ENCODE results near the gene KRTAP10-6. TPM values are rescaled to one million over a fixed set of nuclear protein-coding genes. Genes with fewer than 3 reads are reported as not detected.
A peak's percentile ranks its signal among the peaks of the same experiment; 100 is the strongest.
"Not testable (repeated sequence)": the region's sequence is repeated elsewhere in the genome, so short reads cannot be mapped to it uniquely, and the experiment has no call there.

Gene KRTAP10-6
- total and polyA plus RNA-seq, 4 donors = not detected

GRCh38 chr21:44564886-44565598 is 27.3 kb downstream of the KRTAP10-6 start:
- DNase-seq (no peak), ATAC-seq (ENCODE audit: low FRiP score) (no peak)
- intact Hi-C loops (cut with DNase I) = no loop called here
- no peaks in the 10 kb centered on the region for H3K36me3 ChIP-seq (ENCODE audit: control insufficient read depth in 1 of 2, insufficient read depth in 2 of 2, low read length in 1 of 2)
- H3K9me3 ChIP-seq (ENCODE audit: control insufficient read depth, low read length) = no peaks in the 10 kb centered on the region
- H3K4me3 ChIP-seq (ENCODE audit: low read length in 2 of 2) = no peak overlapping the region
- WGBS, 2 donors = 0 to 40% methylated on average over 1 of the region's 1 CpG
- no peaks in the 10 kb centered on the region for H3K27me3 ChIP-seq (ENCODE audit: control insufficient read depth in 1 of 2, insufficient read depth in 2 of 2, low read length in 1 of 2)
- H3K4me1 ChIP-seq (ENCODE audit: control insufficient read depth in 1 of 2, insufficient read depth in 2 of 2, low read length in 2 of 2) = no peaks in the 10 kb centered on the region
- no peak overlapping the region for H3K27ac ChIP-seq (ENCODE audit: low read depth in 1 of 2, low read length in 2 of 2)

- Histone ChIP-seq H3K27me3 (ENCODE audit: control insufficient read depth in 1 of 2, insufficient read depth in 2 of 2, low read length in 1 of 2) (no peaks in the 10 kb centered on the region), H3K4me3 (ENCODE audit: low read length in 2 of 2) (no peak overlapping the region), H3K36me3 (ENCODE audit: control insufficient read depth in 1 of 2, insufficient read depth in 2 of 2, low read length in 1 of 2) (no peaks in the 10 kb centered on the region), H3K4me1 (ENCODE audit: control insufficient read depth in 1 of 2, insufficient read depth in 2 of 2, low read length in 2 of 2) (no peaks in the 10 kb centered on the region), H3K9me3 (ENCODE audit: control insufficient read depth, low read length) (no peaks in the 10 kb centered on the region), H3K27ac (ENCODE audit: low read depth in 1 of 2, low read length in 2 of 2) (no peak overlapping the region)
- ATAC-seq (ENCODE audit: low FRiP score) (no peak), DNase-seq (no peak)
- 96 to 98% methylated on average over 1 of the region's 1 CpG for WGBS, 2 donors
- intact Hi-C loops (cut with DNase I) = no loop called here
These were observed 28.2 kb downstream of the KRTAP10-6 start for GRCh38 chr21:44564099-44564498.

- no peaks in the 10 kb centered on the region for H3K27me3 ChIP-seq (ENCODE audit: control insufficient read depth in 1 of 2, insufficient read depth in 2 of 2, low read length in 1 of 2)
- intact Hi-C loops (cut with DNase I) = no loop called here
- DNase-seq = no peak
These were observed 33.6 kb downstream of the KRTAP10-6 start, which contains the start of gene KRTAP10-3 for GRCh38 chr21:44558695-44559094. TSS of gene KRTAP10-3 (minus strand) at chr21:44558795. CDS start at chr21:44558715, 80 bp downstream.

GRCh38 chr21:44558329-44558675 is 34.0 kb downstream of the KRTAP10-6 start:
- H3K27me3 ChIP-seq (ENCODE audit: control insufficient read depth in 1 of 2, insufficient read depth in 2 of 2, low read length in 1 of 2); H3K27ac ChIP-seq (ENCODE audit: low read depth in 1 of 2, low read length in 2 of 2); H3K36me3 ChIP-seq (ENCODE audit: control insufficient read depth in 1 of 2, insufficient read depth in 2 of 2, low read length in 1 of 2); H3K4me3 ChIP-seq (ENCODE audit: low read length in 2 of 2); ATAC-seq (ENCODE audit: low FRiP score); intact Hi-C loops (cut with DNase I); H3K9me3 ChIP-seq (ENCODE audit: control insufficient read depth, low read length); H3K4me1 ChIP-seq (ENCODE audit: control insufficient read depth in 1 of 2, insufficient read depth in 2 of 2, low read length in 2 of 2); DNase-seq: not testable (repeated sequence)
- 69 to 70% methylated on average over 9 to 10 of the region's 10 CpGs for WGBS, 2 donors

More at GRCh38 chr21:44558695-44559094, 33.6 kb downstream of the KRTAP10-6 start, which contains the start of gene KRTAP10-3:
- no peak within 1 kb of the TSS for H3K4me3 ChIP-seq (ENCODE audit: low read length in 2 of 2)
- no peak within 1 kb of the TSS for H3K27ac ChIP-seq (ENCODE audit: low read depth in 1 of 2, low read length in 2 of 2)
- no peaks in the 10 kb centered on the region for H3K9me3 ChIP-seq (ENCODE audit: control insufficient read depth, low read length)
- H3K4me1 ChIP-seq (ENCODE audit: control insufficient read depth in 1 of 2, insufficient read depth in 2 of 2, low read length in 2 of 2) = no peaks in the 10 kb centered on the region
- ATAC-seq (ENCODE audit: low FRiP score) = no peak
- 74 to 78% methylated on average over 5 of the region's 5 CpGs for WGBS, 2 donors
- H3K36me3 ChIP-seq (ENCODE audit: control insufficient read depth in 1 of 2, insufficient read depth in 2 of 2, low read length in 1 of 2) = no peaks in the 10 kb centered on the region

GRCh38 chr21:44557491-44558328 is 34.6 kb downstream of the KRTAP10-6 start:
- H3K27ac ChIP-seq (ENCODE audit: low read depth in 1 of 2, low read length in 2 of 2) = no peak overlapping the region
- intact Hi-C loops (cut with DNase I) = no loop called here
- 65% methylated on average over 30 of the region's 30 CpGs for WGBS, 2 donors
- ATAC-seq (ENCODE audit: low FRiP score) (no peak), DNase-seq (peak in 1 of 2 donors; percentile 69)
- no peak overlapping the region for H3K4me3 ChIP-seq (ENCODE audit: low read length in 2 of 2)
- H3K4me1 ChIP-seq (ENCODE audit: control insufficient read depth in 1 of 2, insufficient read depth in 2 of 2, low read length in 2 of 2) = no peaks in the 10 kb centered on the region
- H3K27me3 ChIP-seq (ENCODE audit: control insufficient read depth in 1 of 2, insufficient read depth in 2 of 2, low read length in 1 of 2) = no peaks in the 10 kb centered on the region
- H3K36me3 ChIP-seq (ENCODE audit: control insufficient read depth in 1 of 2, insufficient read depth in 2 of 2, low read length in 1 of 2) = no peaks in the 10 kb centered on the region
- no peaks in the 10 kb centered on the region for H3K9me3 ChIP-seq (ENCODE audit: control insufficient read depth, low read length)

GRCh38 chr21:44556879-44557278 is 35.4 kb downstream of the KRTAP10-6 start:
- Histone ChIP-seq H3K36me3 (ENCODE audit: control insufficient read depth in 1 of 2, insufficient read depth in 2 of 2, low read length in 1 of 2) (no peaks in the 10 kb centered on the region), H3K27ac (ENCODE audit: low read depth in 1 of 2, low read length in 2 of 2) (no peak overlapping the region), H3K4me3 (ENCODE audit: low read length in 2 of 2) (no peak overlapping the region), H3K9me3 (ENCODE audit: control insufficient read depth, low read length) (no peaks in the 10 kb centered on the region), H3K27me3 (ENCODE audit: control insufficient read depth in 1 of 2, insufficient read depth in 2 of 2, low read length in 1 of 2) (no peaks in the 10 kb centered on the region), H3K4me1 (ENCODE audit: control insufficient read depth in 1 of 2, insufficient read depth in 2 of 2, low read length in 2 of 2) (no peaks in the 10 kb centered on the region)
- 86% methylated on average over 9 of the region's 9 CpGs for WGBS, 2 donors
- DNase-seq (no peak), ATAC-seq (ENCODE audit: low FRiP score) (no peak)
- intact Hi-C loops (cut with DNase I) = no loop called here

- Histone ChIP-seq H3K9me3 (ENCODE audit: control insufficient read depth, low read length) (no peaks in the 10 kb centered on the region), H3K4me3 (ENCODE audit: low read length in 2 of 2) (no peak overlapping the region), H3K36me3 (ENCODE audit: control insufficient read depth in 1 of 2, insufficient read depth in 2 of 2, low read length in 1 of 2) (no peaks in the 10 kb centered on the region), H3K27me3 (ENCODE audit: control insufficient read depth in 1 of 2, insufficient read depth in 2 of 2, low read length in 1 of 2) (no peaks in the 10 kb centered on the region), H3K4me1 (ENCODE audit: control insufficient read depth in 1 of 2, insufficient read depth in 2 of 2, low read length in 2 of 2) (no peaks in the 10 kb centered on the region), H3K27ac (ENCODE audit: low read depth in 1 of 2, low read length in 2 of 2) (no peak overlapping the region)
- DNase-seq (no peak), ATAC-seq (ENCODE audit: low FRiP score) (no peak)
- 87 to 90% methylated on average over 13 of the region's 13 CpGs for WGBS, 2 donors
- intact Hi-C loops (cut with DNase I) = no loop called here
These were observed 37.0 kb downstream of the KRTAP10-6 start for GRCh38 chr21:44555200-44555875.

GRCh38 chr21:44552681-44553080 is 39.6 kb downstream of the KRTAP10-6 start:
- H3K27ac ChIP-seq (ENCODE audit: low read depth in 1 of 2, low read length in 2 of 2) = no peak overlapping the region
- no peaks in the 10 kb centered on the region for H3K9me3 ChIP-seq (ENCODE audit: control insufficient read depth, low read length)
- 86 to 87% methylated on average over 13 of the region's 13 CpGs for WGBS, 2 donors
- H3K36me3 ChIP-seq (ENCODE audit: control insufficient read depth in 1 of 2, insufficient read depth in 2 of 2, low read length in 1 of 2) = no peaks in the 10 kb centered on the region
- intact Hi-C loops (cut with DNase I) = no loop called here
- H3K4me1 ChIP-seq (ENCODE audit: control insufficient read depth in 1 of 2, insufficient read depth in 2 of 2, low read length in 2 of 2) = no peaks in the 10 kb centered on the region
- no peak overlapping the region for H3K4me3 ChIP-seq (ENCODE audit: low read length in 2 of 2)
- ATAC-seq (ENCODE audit: low FRiP score) = no peak
- DNase-seq = no peak
- H3K27me3 ChIP-seq (ENCODE audit: control insufficient read depth in 1 of 2, insufficient read depth in 2 of 2, low read length in 1 of 2) = no peaks in the 10 kb centered on the region

Data from aorta (tissue), 5 donors.